Measurements from ENCODE around the gene RASSF4.

Gene RASSF4

DNA sequence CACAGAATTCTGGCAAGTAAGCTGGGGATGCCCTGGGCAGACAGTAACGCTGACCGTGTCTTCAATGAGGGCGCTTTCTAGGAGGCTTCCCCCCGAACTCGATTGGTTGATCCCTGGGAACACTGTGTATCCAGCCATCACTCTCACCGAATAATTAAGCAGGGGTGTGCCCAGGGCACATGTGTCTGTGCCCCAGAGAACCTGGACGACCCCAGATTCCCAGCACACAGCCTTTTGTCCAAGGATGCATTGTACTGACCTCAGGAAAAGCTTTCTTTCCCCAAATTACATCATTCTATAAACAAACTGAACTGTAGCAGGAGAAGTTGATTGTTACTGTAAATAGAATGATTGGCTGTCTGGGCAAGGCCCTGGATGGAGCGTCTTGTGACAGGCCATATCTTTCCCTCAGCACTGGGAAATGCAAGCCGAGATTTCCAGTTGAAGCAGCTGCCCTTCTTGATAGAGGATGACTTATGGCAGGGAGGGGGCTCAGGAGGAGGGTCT lies 25.6 kb downstream of the RASSF4 start:
- TF ChIP-seq, protein P1, sequence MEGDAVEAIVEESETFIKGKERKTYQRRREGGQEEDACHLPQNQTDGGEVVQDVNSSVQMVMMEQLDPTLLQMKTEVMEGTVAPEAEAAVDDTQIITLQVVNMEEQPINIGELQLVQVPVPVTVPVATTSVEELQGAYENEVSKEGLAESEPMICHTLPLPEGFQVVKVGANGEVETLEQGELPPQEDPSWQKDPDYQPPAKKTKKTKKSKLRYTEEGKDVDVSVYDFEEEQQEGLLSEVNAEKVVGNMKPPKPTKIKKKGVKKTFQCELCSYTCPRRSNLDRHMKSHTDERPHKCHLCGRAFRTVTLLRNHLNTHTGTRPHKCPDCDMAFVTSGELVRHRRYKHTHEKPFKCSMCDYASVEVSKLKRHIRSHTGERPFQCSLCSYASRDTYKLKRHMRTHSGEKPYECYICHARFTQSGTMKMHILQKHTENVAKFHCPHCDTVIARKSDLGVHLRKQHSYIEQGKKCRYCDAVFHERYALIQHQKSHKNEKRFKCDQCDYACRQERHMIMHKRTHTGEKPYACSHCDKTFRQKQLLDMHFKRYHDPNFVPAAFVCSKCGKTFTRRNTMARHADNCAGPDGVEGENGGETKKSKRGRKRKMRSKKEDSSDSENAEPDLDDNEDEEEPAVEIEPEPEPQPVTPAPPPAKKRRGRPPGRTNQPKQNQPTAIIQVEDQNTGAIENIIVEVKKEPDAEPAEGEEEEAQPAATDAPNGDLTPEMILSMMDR (IDR thresholded peaks at IDR 0.05; ENCODE audit: insufficient read depth, low read depth, low read length, missing control alignments): no peak
- H3K4me3 ChIP-seq (ENCODE audit: low read length): no peak overlapping the region
- no peak for DNase-seq (ENCODE audit: low read depth)

DNA sequence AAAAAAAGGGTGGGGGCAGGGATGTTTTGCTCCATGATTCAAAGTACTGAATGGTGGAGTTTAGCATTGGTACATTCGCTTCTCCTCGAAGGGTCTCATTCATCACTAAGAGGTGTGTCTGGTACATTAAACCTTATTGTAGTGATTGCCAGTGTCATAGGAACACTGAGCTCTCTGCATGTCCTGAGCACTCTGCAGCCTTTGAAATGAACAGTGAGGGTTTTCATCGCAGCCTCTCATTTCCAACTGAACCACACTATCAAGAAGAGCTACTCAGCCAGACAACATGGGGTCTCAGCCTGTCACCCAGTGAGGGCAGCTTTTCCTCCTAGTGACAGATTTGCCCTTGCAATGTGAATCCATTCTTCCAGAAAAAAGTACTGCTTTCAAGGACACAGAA lies 26.6 kb downstream of the RASSF4 start:
- DNase-seq (ENCODE audit: low read depth): no peak
- TF ChIP-seq, protein P1 (IDR thresholded peaks at IDR 0.05; ENCODE audit: insufficient read depth, low read depth, low read length, missing control alignments): no peak
- no peak overlapping the region for H3K4me3 ChIP-seq (ENCODE audit: low read length)

DNA sequence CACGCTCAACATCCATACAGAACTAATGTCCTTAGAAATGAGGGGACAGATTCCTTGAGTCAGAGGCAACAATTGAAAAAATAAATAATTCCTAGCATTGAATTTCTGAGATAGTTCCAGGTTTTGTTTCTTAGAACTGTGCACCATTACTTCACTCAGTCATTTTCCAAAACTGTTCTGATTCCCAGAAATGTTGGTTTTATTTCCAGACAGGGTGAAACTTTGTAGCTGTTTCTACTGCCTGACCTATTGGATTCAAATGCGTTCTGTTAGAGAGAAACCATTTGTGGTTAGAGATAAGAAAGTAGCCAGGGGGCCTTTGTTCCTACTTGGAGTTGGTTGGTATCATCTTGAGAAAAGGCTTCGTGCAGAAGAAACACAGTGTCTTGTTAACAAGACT lies 27.1 kb downstream of the RASSF4 start:
- no peak overlapping the region for H3K4me3 ChIP-seq (ENCODE audit: low read length)
- DNase-seq (ENCODE audit: low read depth): no peak
- TF ChIP-seq, protein P1 (IDR thresholded peaks at IDR 0.05; ENCODE audit: insufficient read depth, low read depth, low read length, missing control alignments): no peak

- TF ChIP-seq, protein P1 (IDR thresholded peaks at IDR 0.05; ENCODE audit: insufficient read depth, low read depth, low read length, missing control alignments): no peak
- H3K4me3 ChIP-seq (ENCODE audit: low read length): no peak overlapping the region
- DNase-seq (ENCODE audit: low read depth): no peak
These were observed 29.5 kb downstream of the RASSF4 start for GRCh38 chr10:44988957-44989585.

DNA sequence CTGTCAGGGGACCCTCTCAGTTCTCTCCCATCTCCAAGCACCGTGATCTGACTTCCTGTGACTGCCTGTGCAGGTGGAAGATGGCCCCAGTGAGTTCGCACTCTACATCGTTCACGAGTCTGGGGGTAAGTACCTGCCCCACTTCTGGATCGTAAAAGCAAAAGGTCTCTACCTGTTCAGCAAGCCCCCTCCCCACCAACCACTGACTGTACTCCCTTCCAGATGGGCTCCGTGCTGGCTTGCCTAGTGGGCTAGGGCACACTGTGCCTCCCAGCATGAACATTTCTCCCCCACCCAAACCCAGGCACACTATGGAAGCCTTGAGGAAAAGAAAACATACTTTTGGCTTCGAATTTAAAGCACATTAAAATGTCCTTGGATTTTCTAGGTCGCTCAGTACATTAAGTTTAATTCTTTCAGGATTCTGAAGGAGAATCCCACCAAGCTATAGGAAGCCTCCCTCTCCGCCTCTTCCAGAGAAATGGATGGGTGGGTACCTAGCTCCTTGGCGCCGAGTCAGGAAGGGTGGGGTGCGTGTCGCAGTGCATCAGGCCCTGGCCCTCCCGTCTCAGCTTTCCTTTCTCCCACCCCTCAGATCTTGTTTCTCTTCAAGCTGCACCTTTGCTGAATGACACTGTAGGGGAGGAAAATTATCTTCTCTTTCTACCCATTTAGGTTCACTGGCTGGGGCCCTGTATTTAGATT lies 30.1 kb downstream of the RASSF4 start:
- H3K4me3 ChIP-seq (ENCODE audit: low read length): no peak overlapping the region
- DNase-seq (ENCODE audit: low read depth): no peak
- TF ChIP-seq, protein P1 (IDR thresholded peaks at IDR 0.05; ENCODE audit: insufficient read depth, low read depth, low read length, missing control alignments): no peak

- TF ChIP-seq, protein P1 (IDR thresholded peaks at IDR 0.05; ENCODE audit: insufficient read depth, low read depth, low read length, missing control alignments): peak; percentile 8
- H3K4me3 ChIP-seq (ENCODE audit: low read length): no peak overlapping the region
- no peak for DNase-seq (ENCODE audit: low read depth)
These were observed 30.7 kb downstream of the RASSF4 start for GRCh38 chr10:44990302-44990655.
